Vagina (tissue), 2 donors: ENCODE data around the gene CTDSPL2.

Experiments used
- CTCF ChIP-seq, 3 experiments: fragments of 450-650 bp in 2 of 3; fragments of 200-600 bp in 1 of 3; sonication (generic) in 1 of 3; IDR thresholded peaks; one replicate each; pipeline ENCODE4 v1.5.1; 2017 to 2019; ENCODE audit warnings: antibody characterized with exemption in 3 of 3, mild to moderate bottlenecking in 2 of 3, moderate library complexity in 2 of 3
- POLR2A ChIP-seq, 2 donors: fragments of 450-650 bp; IDR thresholded peaks; one replicate each; pipeline ENCODE4 v1.6.1; 2017; ENCODE audit warnings: antibody characterized with exemption in 2 of 2, mild to moderate bottlenecking in 2 of 2, moderate library complexity in 2 of 2
- POLR2AphosphoS5 ChIP-seq, 2 donors: sonication (generic); formaldehyde crosslinking; IDR thresholded peaks; one replicate each; pipeline ENCODE4 v1.9.0; 2017; ENCODE audit warnings: antibody characterized with exemption in 2 of 2, mild to moderate bottlenecking in 2 of 2, low read depth in 1 of 2; ENCODE audit not compliant: insufficient read depth in 1 of 2

- no peak for TF ChIP-seq POLR2AphosphoS5 (IDR thresholded peaks at IDR 0.05; ENCODE audit: insufficient read depth in 1 of 2, low read depth in 1 of 2)
- TF ChIP-seq CTCF (IDR thresholded peaks at IDR 0.05), result no peak
- no peak for TF ChIP-seq POLR2A (IDR thresholded peaks at IDR 0.05)
Observed at GRCh38 chr15:44554934-44555723, 127.7 kb downstream of the CTDSPL2 start.
